Ascending aorta (tissue), 2 donors: ENCODE measurements around the gene XPNPEP1. TPM values are rescaled to one million over a fixed set of nuclear protein-coding genes. Genes with fewer than 3 reads are reported as not detected.

ENCODE experiments used
- DNase-seq, 2 donors: peaks; one replicate each; pipeline ENCODE4 v3.0.0-alpha.2; 2019; ENCODE audit warnings: low spot score in 2 of 2
- H3K27ac ChIP-seq, 2 donors: fragments of 200-600 bp; sonication (generic); one replicate each; pipeline ENCODE4 v1.5.1; 2016 to 2017; ENCODE audit warnings: mild to moderate bottlenecking in 1 of 2
- H3K27me3 ChIP-seq: fragments of 200-600 bp; sonication (generic); one replicate; pipeline ENCODE4 v1.5.1; 2017
- H3K36me3 ChIP-seq, 2 donors: fragments of 200-600 bp; sonication (generic); one replicate each; pipeline ENCODE4 v1.5.1; 2016
- H3K4me1 ChIP-seq, 2 donors: fragments of 200-600 bp; sonication (generic); one replicate each; pipeline ENCODE4 v1.5.1; 2016 to 2017; ENCODE audit warnings: mild to moderate bottlenecking in 1 of 2
- H3K4me3 ChIP-seq, 2 donors: fragments of 200-600 bp; sonication (generic); one replicate each; pipeline ENCODE4 v1.5.1; 2016 to 2017; ENCODE audit warnings: mild to moderate bottlenecking in 1 of 2
- H3K9me3 ChIP-seq, 2 donors: fragments of 200-600 bp; sonication (generic); one replicate each; pipeline ENCODE4 v1.5.1; 2016
- CTCF ChIP-seq, 3 experiments: fragments of 200-600 bp in 2 of 3; fragments of 450-650 bp in 1 of 3; sonication (generic) in 2 of 3; IDR thresholded peaks; one replicate each; pipeline ENCODE4 v1.5.1; 2016 to 2019; ENCODE audit warnings: antibody characterized with exemption in 3 of 3, mild to moderate bottlenecking in 1 of 3, moderate library complexity in 1 of 3
- intact Hi-C: fragments of 100-400 bp; cut with DNase I; formaldehyde crosslinking; loops from one replicate; pipeline ENCODE4 v1.15.1; 2023
- total RNA-seq: library from RNA; depleted of rRNA; stranded (reverse); fragments of >200 nt; gene quantifications from one replicate; pipeline ENCODE4 v1.1.0, GENCODE V29; 2016

The XPNPEP1 gene
- total RNA-seq, 1 donor from 2014 or later: 212 TPM

DNA sequence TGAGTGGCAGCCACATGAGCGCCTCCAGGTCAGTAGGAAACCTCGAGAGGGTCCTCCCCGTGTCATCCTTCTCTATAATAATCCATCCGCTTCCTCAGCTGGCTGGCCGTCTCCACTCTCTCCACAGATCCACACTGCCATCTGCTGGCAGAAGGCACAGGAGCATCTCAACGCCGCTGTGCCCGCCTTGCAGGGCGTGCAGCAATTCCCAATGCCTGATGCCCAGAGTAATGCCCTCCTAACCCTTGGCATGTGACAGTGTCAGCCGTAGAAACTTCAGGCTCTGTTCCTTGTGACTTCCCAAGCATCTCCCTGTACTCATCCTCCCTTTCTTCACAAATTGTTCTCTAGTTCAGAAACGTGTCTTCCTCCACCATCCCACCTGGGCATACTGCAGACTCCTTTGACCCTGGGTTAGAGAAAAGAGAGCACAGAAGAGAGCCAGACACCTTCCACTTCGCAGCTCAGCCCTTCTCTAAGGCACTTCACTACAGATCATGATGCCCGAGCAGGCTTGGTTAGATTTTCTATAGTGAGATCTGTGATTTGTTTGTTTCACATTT is 70.8 kb downstream of the XPNPEP1 start:
- Histone ChIP-seq H3K9me3 (no peaks in the 10 kb centered on the region), H3K4me1 (peaks cover 0 to 4% of the 10 kb centered on the region in 2 donors), H3K4me3 (no peak overlapping the region), H3K27me3 (no peaks in the 10 kb centered on the region), H3K36me3 (no peaks in the 10 kb centered on the region), H3K27ac (no peak overlapping the region)
- peak in 1 of 2 donors; percentile 74 for DNase-seq
- intact Hi-C loops: loop anchor here (10.0 kb wide), 1 partner anchor 418 kb away; no protein-coding TSS in a partner anchor
- TF ChIP-seq CTCF (IDR thresholded peaks at IDR 0.05): peak; percentile 64 to 93 (median 86)

DNA sequence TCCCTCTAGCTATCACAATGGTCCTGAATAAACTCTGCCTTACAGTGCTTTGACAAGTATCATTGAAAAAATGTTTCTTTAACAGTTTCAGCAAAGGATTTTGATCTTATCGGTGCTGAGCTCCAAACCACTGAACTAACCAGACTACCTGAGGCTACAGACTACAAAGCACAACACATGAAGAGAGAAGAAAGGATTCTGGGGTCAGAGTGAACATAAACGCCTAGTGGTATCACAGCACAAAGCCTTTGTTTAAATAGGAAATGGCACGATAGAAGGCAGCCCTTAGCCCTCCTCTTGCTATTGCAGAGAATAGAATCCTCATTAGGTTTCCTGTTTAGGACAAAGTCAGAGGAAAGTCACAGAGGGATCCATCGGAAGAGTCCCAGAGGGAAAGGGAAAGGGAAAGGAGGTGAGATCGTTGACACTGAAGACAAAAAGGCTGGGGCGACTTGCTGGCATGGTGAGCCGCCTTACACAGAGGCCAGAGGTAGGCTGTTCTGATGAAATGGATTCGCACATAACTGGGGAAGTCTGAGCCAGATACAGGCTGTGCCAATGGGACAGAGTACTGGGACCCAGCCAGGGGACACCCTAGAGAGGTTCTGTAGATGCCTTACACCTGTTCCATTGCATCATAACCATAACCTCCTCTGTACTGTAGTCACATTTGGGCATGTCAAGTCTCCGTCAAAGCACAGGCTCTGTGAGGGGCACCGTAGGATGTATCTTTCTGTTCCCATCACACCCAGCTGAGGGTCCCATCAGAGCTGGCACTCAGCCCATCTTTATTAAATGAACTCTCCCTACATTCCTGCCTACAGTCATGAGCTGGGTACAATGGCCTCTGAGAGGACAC is 71.5 kb downstream of the XPNPEP1 start:
- no peak for DNase-seq
- no peak for TF ChIP-seq CTCF (IDR thresholded peaks at IDR 0.05)
- intact Hi-C loops: loop anchor here (10.0 kb wide), 1 partner anchor 417 kb away; no protein-coding TSS in a partner anchor

DNA sequence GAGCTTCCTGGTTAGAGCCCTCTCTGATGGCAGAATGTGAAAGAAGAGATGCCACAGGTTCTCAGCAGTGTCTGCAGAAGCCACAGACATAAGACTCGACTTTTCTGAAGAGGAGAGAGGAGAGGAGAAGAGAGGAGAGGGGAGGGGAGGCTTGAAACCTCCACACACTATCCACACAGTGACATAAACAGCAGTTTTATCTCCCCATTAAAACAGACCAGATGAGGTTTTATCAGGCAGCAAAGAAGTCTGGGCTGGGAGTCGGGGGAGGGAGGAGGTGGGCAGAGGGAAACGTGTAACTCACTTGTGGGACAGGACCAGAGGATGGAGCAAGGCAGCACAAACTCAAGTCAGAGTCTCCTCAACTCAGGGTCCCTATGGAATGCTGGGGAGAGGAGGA is 76.5 kb downstream of the XPNPEP1 start:
- DNase-seq: no peak
- TF ChIP-seq CTCF (IDR thresholded peaks at IDR 0.05): no peak
- Histone ChIP-seq H3K27ac (no peak overlapping the region), H3K27me3 (no peaks in the 10 kb centered on the region), H3K4me1 (no peaks in the 10 kb centered on the region), H3K36me3 (no peaks in the 10 kb centered on the region), H3K4me3 (no peak overlapping the region), H3K9me3 (no peaks in the 10 kb centered on the region)
- intact Hi-C loops: no loop called here

More for the DNA sequence above, 71.5 kb downstream of the XPNPEP1 start:
- H3K27ac ChIP-seq: no peak overlapping the region
- H3K27me3 ChIP-seq: no peaks in the 10 kb centered on the region
- no peaks in the 10 kb centered on the region for H3K9me3 ChIP-seq
- no peaks in the 10 kb centered on the region for H3K36me3 ChIP-seq
- peaks cover 0 to 4% of the 10 kb centered on the region in 2 donors for H3K4me1 ChIP-seq
- H3K4me3 ChIP-seq: no peak overlapping the region

GRCh38 chr10:109845308-109845707 is 78.0 kb downstream of the XPNPEP1 start:
- Histone ChIP-seq H3K4me3 (no peak overlapping the region), H3K4me1 (no peaks in the 10 kb centered on the region), H3K9me3 (no peaks in the 10 kb centered on the region), H3K36me3 (no peaks in the 10 kb centered on the region), H3K27ac (no peak overlapping the region), H3K27me3 (no peaks in the 10 kb centered on the region)
- TF ChIP-seq CTCF (IDR thresholded peaks at IDR 0.05): no peak
- intact Hi-C loops: no loop called here
- DNase-seq: no peak

DNA sequence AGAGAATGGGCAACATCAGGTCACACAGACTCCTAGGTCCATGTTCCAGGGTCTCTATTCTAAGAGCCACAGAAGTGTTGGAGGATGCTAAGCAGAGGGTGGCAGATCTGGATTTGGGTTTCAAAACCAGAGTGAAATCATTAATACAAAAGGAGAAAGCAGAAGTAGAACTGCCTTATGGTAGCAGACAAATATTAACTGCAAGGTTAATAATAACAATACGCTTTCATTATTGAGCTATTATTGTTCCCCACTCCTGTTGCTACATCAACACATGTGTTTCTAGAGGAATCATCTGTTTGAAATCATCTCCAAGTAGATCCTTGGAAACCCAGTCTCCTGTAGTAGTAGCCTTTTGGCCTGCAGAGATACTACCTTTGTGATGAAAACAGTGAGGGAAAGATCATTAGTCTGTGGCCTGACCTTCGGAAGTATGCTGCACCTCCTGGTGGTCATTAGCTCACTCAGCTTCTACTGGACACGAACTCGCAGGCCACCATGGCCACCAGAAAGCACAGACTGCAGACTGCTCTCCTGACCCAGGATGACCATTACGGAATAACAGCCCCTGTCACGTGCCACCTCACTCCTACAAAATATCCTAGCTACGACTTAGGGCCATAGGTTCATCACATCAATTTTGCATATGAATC is 84.6 kb downstream of the XPNPEP1 start:
- Histone ChIP-seq H3K4me3 (no peak overlapping the region), H3K27me3 (no peaks in the 10 kb centered on the region), H3K27ac (no peak overlapping the region), H3K4me1 (no peaks in the 10 kb centered on the region), H3K9me3 (no peaks in the 10 kb centered on the region), H3K36me3 (no peaks in the 10 kb centered on the region)
- no peak for DNase-seq
- intact Hi-C loops: no loop called here
- TF ChIP-seq CTCF (IDR thresholded peaks at IDR 0.05): no peak
